Stimulated activated CD8-positive, alpha-beta memory T cell treated with anti-CD3 and anti-CD28 coated beads, Interleukin-4, amount 100 ng/mL, for 4 hours (primary cell): Measurements from ENCODE around the gene C14orf39.
"Not testable (repeated sequence)": the region's sequence is repeated elsewhere in the genome, so short reads cannot be mapped to it uniquely, and the experiment has no call there.

Experiments used
- DNase-seq, 2 donors: peaks; one replicate each; pipeline ENCODE4 v3.0.0-alpha.2; 2020; ENCODE audit warnings: low read depth in 2 of 2, low spot score in 1 of 2

Gene C14orf39

DNA sequence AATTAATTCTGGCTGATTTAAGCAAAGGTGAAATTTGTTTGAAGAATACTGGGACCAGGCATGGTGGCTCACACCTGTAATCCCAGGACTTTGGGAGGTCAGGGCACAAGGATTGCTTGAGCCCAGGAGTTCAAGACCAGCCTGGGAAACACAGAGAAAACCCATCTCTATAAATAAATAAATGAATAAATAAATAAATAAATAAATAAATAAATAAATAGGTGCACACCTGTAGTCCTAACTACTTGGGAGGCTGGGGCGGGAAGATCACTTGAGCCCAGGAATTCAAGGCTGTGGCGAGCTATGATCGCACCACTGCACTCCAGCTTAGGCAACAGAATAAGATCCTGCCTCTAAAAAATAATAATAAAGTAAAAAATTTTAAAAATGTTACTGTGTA, 4.4 kb upstream of the C14orf39 start:
- DNase-seq = no peak

- DNase-seq = no peak
These were observed 2.3 kb upstream of the C14orf39 start for GRCh38 chr14:60488175-60488574.

DNA sequence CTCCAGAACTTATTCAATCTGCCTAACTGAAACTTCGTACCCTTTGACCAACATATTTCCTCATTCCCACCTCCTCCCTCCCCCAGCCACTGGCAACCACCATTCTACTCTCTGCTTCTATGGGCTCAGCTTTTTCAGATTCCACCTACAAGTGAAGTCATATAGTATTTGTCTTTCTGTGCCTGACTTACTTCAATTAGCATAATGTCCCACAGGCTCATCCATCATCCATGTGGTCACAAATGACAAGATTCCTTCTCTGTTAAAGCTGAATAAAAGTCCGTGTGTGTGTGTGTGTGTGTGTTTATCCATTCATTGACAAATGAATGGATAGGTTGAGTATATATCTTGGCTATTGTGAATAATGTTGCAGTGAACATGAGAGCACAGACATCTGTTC, 1.3 kb upstream of the C14orf39 start:
- no peak for DNase-seq

DNA sequence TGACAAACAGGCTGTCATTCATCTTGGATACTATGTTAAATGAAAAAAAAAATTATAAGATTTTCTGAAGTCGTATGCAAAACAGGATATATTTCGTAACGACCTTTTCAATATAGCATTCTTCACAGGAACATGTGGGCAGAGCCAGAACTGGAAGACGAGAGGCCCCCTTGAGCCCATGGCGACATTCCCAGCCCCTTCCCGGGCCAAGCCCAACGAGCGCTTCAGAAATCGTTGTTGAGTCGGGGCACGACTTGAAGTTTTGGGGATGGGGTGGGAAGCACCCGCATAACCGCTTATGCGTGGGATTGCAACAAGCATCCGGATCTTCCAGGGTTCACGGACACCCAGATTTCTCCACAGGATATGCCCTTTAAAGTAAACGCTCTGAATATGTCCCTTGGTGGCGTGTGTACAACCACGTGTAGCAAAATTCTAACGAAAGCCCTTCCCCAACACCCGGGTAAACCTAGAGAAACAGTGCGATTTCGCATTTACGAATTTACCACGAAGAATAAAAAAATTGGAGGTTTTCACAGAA, 736 bp downstream of the C14orf39 start:
- no peak for DNase-seq

DNA sequence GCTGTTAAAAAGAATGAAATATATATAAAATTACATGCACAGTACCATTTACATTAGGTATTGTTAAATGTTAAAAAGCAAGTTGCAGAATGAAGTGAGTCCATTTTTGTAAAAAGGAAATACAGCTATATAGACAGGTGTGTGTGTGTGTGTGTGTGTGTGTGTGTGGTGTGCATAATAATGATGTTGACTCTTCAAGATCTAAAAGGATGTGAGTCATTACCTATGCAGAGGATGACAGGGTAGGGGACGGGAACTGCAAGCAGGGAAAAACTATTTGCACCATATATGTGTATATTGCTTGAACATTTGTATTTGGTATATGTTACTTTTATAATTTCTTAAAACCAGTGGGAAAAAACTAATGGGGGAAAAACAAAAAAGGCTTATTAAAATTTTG, 3.1 kb downstream of the C14orf39 start:
- DNase-seq = no peak

DNA sequence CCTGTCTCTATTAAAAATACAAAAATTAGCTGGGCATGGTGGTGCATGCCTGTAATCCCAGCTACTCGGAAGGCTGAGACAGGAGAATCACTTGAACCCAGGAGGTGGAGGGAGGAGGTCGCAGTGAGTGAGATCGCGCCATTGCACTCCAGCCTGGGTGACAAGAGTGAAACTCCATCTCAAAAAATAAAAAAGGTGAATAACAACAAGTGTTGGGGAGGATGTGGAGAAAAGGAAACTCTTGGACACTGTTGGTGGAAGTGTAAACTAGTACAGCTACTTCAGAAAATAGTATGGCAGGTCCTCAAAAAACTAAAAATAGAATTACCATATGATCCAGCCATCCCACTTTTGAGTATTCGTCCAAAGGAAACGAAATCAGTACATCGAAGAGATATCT, 5.6 kb downstream of the C14orf39 start:
- not testable (repeated sequence) for DNase-seq

DNA sequence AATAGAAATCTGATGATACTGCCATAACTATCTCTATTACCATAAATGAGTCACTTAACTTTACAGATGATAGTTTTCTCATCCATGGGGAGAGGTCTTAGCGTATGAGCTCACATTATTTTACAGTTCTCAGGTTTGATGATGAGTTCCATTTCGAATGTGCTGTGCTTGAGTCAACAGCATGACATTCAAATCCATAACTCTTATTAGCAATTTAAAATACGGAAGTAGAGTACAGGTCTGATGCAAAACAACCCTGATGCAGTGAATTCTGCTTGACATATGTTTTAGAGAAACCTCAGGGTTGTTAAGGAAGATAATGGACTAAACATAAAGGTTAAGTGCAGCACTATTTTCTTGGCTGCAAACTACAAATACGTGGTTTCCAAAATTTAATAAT, 30.0 kb downstream of the C14orf39 start:
- no peak for DNase-seq

- no peak for DNase-seq
These were observed 55.6 kb downstream of the C14orf39 start for GRCh38 chr14:60430276-60430675.

DNA sequence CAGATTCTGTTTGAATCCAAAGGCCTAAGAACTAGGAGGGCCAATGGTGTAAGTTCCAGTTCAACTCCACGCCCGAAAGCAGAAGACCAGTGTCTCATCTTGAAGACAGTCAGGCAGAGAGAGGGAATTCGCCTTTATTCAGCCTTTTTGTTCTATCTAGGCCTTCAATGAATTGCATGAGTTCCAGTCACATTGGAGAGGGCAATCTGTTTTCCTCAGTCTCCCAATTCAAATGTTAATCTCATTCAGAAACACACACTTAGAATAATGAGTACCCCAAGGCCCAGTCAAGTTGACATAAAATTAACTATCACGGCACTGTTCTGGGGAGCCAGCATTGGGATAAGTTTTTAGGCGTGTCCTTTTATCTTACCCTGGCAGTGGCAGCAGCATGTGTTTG, 65.8 kb downstream of the C14orf39 start:
- DNase-seq = no peak

GRCh38 chr14:60397550-60397949, 88.3 kb downstream of the C14orf39 start:
- not testable (repeated sequence) for DNase-seq

GRCh38 chr14:60396718-60397343, 89.0 kb downstream of the C14orf39 start:
- no peak for DNase-seq
